HepG2 (cell line): Measurements from ENCODE around the gene DDRGK1. TPM values are rescaled to one million over a fixed set of nuclear protein-coding genes. Genes with fewer than 3 reads are reported as not detected.
A peak's percentile ranks its signal among the peaks of the same experiment; 100 is the strongest.

Source experiments
- NFYC ChIP-seq: IDR thresholded peaks from 2 replicates; pipeline ENCODE4 v1.6.1; 2016; ENCODE audit warnings: missing genetic modification reagents, missing compliant biosample characterization
- SMC3 ChIP-seq: IDR thresholded peaks from 2 replicates; pipeline ENCODE4 v1.6.1; 2011; ENCODE audit warnings: low read length, improper control_type of control experiment
- ZFP1 ChIP-seq: IDR thresholded peaks from 2 replicates; pipeline ENCODE4 v1.6.1; 2016
- polyA plus RNA-seq, 8 experiments: library from polyadenylated mRNA; depleted of rRNA in 3 of 8; stranded (reverse) in 7 of 8; unstranded in 1 of 8; fragments of >200 nt; fragmentation: Illumina TruSeq in 4 of 8; extraction: Trizol in 4 of 8; gene quantifications; 2 replicates each; pipeline versions ENCODE4 v1.2.1 to v1.2.3, GENCODE V29; 2011 to 2016; ENCODE audit warnings: low read depth in 4 of 8, missing spikeins in 1 of 8, mixed read lengths in 1 of 8; ENCODE audit not compliant: insufficient read depth in 1 of 8
- total RNA-seq, 5 experiments: library from RNA; depleted of rRNA; stranded (reverse); fragments of >200 nt; fragmentation: Illumina TruSeq; extraction: Trizol; gene quantifications; 2 replicates each; pipeline ENCODE4 v1.2.3, GENCODE V29; 2016; ENCODE audit warnings: low read depth in 1 of 5
- TF ChIP-seq, protein P1 (sequence below): sonication (generic); IDR thresholded peaks from 2 replicates; pipeline ENCODE4 v1.6.1; 2016; ENCODE audit warnings: low read depth, borderline replicate concordance
- TF ChIP-seq, protein P2 (sequence below): sonication (generic); formaldehyde crosslinking; IDR thresholded peaks from 2 replicates; pipeline ENCODE4; 2020; ENCODE audit warnings: missing genetic modification reagents, mild to moderate bottlenecking, borderline replicate concordance
- TF ChIP-seq, protein P3 (sequence below): sonication (generic); formaldehyde crosslinking; IDR thresholded peaks from 2 replicates; pipeline ENCODE4 v1.4.0; 2020; ENCODE audit warnings: missing genetic modification reagents, borderline replicate concordance

The DDRGK1 gene
- total and polyA plus RNA-seq, 2 of the 13 experiments (the other 11 are each of a cell fraction or from before 2014, with no cell fraction given): 96.7 to 149 TPM

DNA sequence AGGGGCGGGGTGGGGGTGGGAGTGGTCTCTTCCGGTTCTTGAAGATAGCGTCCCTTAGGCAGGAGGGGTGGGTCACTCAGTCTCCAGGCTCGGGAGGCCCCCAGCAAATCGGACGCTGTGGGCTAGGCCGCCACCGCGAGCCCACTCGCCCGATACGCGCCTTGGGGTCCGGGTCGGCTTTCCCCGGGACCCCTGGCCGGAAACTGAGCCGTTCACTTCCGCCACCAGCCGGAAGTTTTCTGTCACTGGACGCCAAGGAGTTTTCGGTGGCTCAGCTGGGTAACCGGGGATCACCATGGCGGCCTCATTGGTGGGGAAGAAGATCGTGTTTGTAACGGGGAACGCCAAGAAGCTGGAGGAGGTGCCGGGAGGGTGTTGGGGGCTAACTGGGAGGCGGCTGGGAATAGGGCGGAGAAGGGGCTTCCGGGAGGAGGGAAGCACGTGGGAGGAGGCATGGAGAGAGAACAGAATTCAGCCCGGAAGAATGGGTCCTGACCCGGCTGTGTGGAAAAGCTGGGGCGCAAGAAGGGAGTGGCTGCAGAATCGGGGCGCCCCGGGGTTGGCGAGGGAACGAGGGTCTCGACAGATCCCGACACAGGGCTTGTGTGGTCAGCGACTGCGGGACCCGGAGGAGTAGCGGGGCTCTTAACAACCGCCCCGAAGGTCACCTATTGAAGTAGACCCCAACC, 4.9 kb upstream of the DDRGK1 start, which contains the start of gene ITPA (continued):
- TF ChIP-seq, protein P1, sequence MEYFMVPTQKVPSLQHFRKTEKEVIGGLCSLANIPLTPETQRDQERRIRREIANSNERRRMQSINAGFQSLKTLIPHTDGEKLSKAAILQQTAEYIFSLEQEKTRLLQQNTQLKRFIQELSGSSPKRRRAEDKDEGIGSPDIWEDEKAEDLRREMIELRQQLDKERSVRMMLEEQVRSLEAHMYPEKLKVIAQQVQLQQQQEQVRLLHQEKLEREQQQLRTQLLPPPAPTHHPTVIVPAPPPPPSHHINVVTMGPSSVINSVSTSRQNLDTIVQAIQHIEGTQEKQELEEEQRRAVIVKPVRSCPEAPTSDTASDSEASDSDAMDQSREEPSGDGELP: peak; percentile 97
- TF ChIP-seq NFYC (CRISPR knock-in tag): peak; percentile 34; the same call in 1 of the 2 replicates
- peak; percentile 5; the same call in 1 of the 2 replicates for TF ChIP-seq SMC3
- TF ChIP-seq, protein P2, sequence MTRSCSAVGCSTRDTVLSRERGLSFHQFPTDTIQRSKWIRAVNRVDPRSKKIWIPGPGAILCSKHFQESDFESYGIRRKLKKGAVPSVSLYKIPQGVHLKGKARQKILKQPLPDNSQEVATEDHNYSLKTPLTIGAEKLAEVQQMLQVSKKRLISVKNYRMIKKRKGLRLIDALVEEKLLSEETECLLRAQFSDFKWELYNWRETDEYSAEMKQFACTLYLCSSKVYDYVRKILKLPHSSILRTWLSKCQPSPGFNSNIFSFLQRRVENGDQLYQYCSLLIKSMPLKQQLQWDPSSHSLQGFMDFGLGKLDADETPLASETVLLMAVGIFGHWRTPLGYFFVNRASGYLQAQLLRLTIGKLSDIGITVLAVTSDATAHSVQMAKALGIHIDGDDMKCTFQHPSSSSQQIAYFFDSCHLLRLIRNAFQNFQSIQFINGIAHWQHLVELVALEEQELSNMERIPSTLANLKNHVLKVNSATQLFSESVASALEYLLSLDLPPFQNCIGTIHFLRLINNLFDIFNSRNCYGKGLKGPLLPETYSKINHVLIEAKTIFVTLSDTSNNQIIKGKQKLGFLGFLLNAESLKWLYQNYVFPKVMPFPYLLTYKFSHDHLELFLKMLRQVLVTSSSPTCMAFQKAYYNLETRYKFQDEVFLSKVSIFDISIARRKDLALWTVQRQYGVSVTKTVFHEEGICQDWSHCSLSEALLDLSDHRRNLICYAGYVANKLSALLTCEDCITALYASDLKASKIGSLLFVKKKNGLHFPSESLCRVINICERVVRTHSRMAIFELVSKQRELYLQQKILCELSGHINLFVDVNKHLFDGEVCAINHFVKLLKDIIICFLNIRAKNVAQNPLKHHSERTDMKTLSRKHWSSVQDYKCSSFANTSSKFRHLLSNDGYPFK (CRISPR knock-in tag): peak; percentile 90
- TF ChIP-seq ZFP1 (CRISPR knock-in tag): peak; percentile 80; the same call in 1 of the 2 replicates
- TF ChIP-seq, protein P3, sequence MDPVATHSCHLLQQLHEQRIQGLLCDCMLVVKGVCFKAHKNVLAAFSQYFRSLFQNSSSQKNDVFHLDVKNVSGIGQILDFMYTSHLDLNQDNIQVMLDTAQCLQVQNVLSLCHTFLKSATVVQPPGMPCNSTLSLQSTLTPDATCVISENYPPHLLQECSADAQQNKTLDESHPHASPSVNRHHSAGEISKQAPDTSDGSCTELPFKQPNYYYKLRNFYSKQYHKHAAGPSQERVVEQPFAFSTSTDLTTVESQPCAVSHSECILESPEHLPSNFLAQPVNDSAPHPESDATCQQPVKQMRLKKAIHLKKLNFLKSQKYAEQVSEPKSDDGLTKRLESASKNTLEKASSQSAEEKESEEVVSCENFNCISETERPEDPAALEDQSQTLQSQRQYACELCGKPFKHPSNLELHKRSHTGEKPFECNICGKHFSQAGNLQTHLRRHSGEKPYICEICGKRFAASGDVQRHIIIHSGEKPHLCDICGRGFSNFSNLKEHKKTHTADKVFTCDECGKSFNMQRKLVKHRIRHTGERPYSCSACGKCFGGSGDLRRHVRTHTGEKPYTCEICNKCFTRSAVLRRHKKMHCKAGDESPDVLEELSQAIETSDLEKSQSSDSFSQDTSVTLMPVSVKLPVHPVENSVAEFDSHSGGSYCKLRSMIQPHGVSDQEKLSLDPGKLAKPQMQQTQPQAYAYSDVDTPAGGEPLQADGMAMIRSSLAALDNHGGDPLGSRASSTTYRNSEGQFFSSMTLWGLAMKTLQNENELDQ (CRISPR knock-in tag): peak; percentile 56
